Stomach smooth muscle (tissue), 2 donors: ENCODE data around the gene MUL1.
"Not testable (repeated sequence)": the region's sequence is repeated elsewhere in the genome, so short reads cannot be mapped to it uniquely, and the experiment has no call there.

ENCODE experiments used
- H3K27ac ChIP-seq: one replicate; pipeline ENCODE4 v1.7.0; 2013; ENCODE audit warnings: mild to moderate bottlenecking, low read length, inconsistent platforms
- H3K27me3 ChIP-seq, 2 donors: one replicate each; pipeline ENCODE4 v1.7.0; 2013; ENCODE audit warnings: low read length in 2 of 2; ENCODE audit not compliant: insufficient read depth in 2 of 2, control insufficient read depth in 1 of 2
- H3K36me3 ChIP-seq, 2 donors: one replicate each; pipeline ENCODE4 v1.7.0; 2013; ENCODE audit warnings: low read length in 2 of 2; ENCODE audit not compliant: control insufficient read depth in 2 of 2, insufficient read depth in 2 of 2
- H3K4me1 ChIP-seq: one replicate; pipeline ENCODE4 v1.7.0; 2013; ENCODE audit warnings: low read length; ENCODE audit not compliant: control insufficient read depth, insufficient read depth
- H3K4me3 ChIP-seq, 2 donors: one replicate each; pipeline ENCODE4 v1.7.0; 2013; ENCODE audit warnings: low read length in 2 of 2
- H3K9ac ChIP-seq, 2 donors: one replicate each; pipeline ENCODE4 v1.7.0; 2013; ENCODE audit warnings: low read length in 2 of 2, mild to moderate bottlenecking in 1 of 2
- H3K9me3 ChIP-seq, 2 donors: one replicate each; pipeline ENCODE4 v1.7.0; 2013; ENCODE audit warnings: low read length in 2 of 2; ENCODE audit not compliant: control insufficient read depth in 2 of 2
- donor health status: healthy.
- donor health status: Pancreatic carcinoma.

The MUL1 gene

DNA sequence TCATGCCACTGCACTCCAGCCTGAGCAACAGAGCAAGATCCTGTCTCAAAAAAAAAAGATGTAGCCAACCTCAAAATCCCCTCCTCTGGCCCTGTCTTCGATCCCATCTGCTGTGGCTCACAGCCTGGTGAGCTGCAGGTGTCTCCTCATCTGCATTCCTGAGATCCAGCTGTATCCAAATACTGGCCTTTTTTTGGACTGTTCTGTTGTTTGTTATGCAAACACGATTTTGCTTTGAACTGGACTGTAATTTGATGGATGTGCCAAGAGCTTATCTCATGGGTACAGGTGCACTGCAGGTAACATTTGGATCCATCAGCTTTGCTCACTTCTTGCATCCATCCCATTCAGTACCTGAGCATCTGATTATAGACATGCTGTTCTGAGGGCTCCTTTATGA lies 30.3 kb upstream of the MUL1 start:
- H3K4me3 ChIP-seq: no peak overlapping the region

DNA sequence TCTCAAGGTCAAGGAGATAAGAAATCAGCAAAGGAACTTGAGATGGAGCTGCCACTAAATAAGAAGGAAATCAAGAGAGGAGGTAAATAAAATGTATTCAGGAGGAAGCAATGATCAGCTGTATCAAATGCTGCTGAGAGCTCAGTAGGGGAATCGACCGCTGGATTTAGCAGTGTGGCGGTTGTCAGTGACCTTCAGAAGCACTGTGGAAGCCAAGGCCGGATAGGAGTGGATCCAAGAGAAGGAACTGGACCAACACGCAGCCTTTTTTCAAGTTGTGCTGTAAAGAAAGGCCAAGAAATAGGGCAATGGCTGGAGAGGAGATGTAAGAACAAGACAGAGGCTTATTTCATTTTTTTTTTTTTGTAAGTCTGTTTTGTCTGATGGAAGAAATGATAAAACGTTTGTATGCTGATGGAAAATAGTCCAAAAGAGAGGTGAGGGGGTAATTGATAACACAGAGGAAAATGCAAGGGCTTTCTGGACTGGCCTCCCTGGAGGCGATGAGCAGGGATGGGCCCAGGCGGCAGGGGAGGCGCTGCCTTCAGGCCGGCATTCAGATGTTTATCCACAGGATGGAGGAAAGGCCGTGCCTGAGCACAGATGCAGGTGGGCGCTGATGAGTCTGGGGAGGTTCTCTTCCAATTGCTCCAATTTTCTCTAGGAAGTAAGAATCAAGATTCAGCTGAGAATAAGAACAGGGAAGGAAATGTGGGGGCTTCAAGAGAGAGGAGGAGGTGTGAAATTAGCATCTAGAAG lies 26.9 kb upstream of the MUL1 start:
- Histone ChIP-seq H3K36me3 (no peaks in the 10 kb centered on the region), H3K27ac (no peak overlapping the region), H3K4me1 (no peaks in the 10 kb centered on the region), H3K4me3 (no peak overlapping the region), H3K9me3 (no peaks in the 10 kb centered on the region), H3K9ac (no peak overlapping the region), H3K27me3 (peaks cover 8 to 17% of the 10 kb centered on the region in 2 donors)

More for the DNA sequence above, 30.3 kb upstream of the MUL1 start:
- Histone ChIP-seq H3K27ac (no peak overlapping the region), H3K9ac (no peak overlapping the region), H3K36me3 (no peaks in the 10 kb centered on the region), H3K9me3 (no peaks in the 10 kb centered on the region), H3K27me3 (peaks cover 6 to 26% of the 10 kb centered on the region in 2 donors), H3K4me1 (no peaks in the 10 kb centered on the region)

DNA sequence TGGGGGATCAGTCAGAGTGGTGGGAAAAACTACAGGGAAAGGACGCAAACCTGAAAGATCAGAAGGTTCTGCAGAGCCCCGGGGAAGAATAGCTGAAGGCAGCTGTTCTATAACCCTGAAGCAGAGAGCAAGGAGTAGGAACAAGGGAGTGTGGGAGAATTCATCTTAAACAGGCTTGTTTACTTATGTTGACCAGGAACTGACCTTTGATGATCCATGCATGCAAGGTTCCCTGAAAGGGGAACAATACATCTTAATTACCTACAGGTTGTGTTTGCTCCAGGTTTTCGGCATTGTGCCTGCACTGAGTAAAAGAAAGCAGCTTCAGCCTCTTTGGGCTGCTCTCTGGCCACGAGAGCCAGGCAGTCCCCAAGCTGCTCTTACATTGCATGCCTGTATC lies 25.7 kb upstream of the MUL1 start:
- Histone ChIP-seq H3K27me3 (peaks cover 11 to 22% of the 10 kb centered on the region in 2 donors), H3K4me1 (no peaks in the 10 kb centered on the region), H3K9me3 (no peaks in the 10 kb centered on the region), H3K27ac (no peak overlapping the region), H3K9ac (no peak overlapping the region), H3K36me3 (no peaks in the 10 kb centered on the region), H3K4me3 (no peak overlapping the region)

DNA sequence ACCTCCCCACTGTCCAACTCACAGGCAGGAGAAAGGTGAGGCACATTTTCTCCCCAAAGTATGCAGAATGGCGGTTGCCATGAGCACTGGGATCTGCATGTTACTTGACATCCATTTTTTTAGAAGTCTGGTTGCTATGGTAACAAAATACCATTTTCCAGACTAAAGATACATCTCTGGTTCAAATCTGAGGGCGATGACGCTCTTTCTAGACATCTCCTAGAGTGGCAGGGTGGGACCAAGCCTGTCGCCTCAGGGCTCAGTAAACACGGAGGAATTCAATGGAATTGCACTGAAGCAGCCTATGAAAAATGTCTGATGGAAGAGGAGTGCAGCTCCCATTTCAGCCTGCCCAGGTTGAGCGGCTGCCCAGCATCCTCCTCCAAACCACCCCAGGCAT lies 22.9 kb upstream of the MUL1 start:
- H3K27ac ChIP-seq: no peak overlapping the region

DNA sequence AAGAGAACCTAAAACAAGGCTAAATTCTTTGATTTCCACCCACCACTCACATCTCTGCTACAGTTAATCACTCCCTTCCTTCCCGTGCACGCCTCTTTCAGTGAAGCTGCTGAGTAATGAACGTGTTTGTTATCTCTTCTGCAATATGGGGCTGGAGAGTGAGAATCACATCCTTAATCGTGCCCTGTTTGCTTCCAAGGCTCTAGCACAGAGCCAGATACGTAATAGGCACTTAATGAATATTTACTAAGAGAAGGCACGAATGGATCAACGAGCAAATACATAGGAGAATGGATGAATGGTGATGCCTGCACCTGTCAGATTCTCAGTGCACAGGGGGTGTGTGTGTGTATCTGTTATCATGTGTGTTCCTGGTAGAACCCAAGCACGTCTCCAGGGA lies 22.4 kb upstream of the MUL1 start:
- peaks cover 11 to 24% of the 10 kb centered on the region in 2 donors for H3K27me3 ChIP-seq

More for the DNA sequence above, 22.9 kb upstream of the MUL1 start:
- no peaks in the 10 kb centered on the region for H3K9me3 ChIP-seq
- no peaks in the 10 kb centered on the region for H3K4me1 ChIP-seq
- H3K27me3 ChIP-seq: peaks cover 11 to 26% of the 10 kb centered on the region in 2 donors
- H3K36me3 ChIP-seq: no peaks in the 10 kb centered on the region
- no peak overlapping the region for H3K9ac ChIP-seq
- no peak overlapping the region for H3K4me3 ChIP-seq

DNA sequence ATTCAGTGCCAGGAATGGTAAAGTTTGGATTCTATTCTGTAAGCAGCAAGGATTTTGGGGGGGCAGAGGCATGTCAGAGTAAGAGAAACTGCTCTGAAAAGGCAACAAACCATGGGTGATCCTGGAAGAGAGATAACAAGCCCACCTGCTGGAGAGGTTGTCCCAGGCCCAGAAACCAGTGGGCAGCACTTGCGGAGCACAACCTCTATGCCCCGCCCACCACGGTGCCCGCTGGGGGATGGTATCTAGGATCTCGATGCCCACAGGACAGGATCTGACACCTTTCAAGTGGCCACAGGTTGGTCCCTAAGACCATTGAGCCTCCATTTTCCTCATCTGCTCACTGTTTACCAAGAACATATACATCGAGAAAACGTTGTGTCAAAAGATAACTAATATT lies 20.3 kb upstream of the MUL1 start:
- Histone ChIP-seq H3K27ac (no peak overlapping the region), H3K4me3 (no peak overlapping the region), H3K9ac (no peak overlapping the region), H3K9me3 (no peaks in the 10 kb centered on the region), H3K27me3 (peaks cover 11 to 18% of the 10 kb centered on the region in 2 donors), H3K4me1 (no peaks in the 10 kb centered on the region), H3K36me3 (no peaks in the 10 kb centered on the region)

More for the DNA sequence above, 22.4 kb upstream of the MUL1 start:
- no peak overlapping the region for H3K27ac ChIP-seq
- no peaks in the 10 kb centered on the region for H3K9me3 ChIP-seq
- no peak overlapping the region for H3K4me3 ChIP-seq
- no peaks in the 10 kb centered on the region for H3K36me3 ChIP-seq
- H3K4me1 ChIP-seq: no peaks in the 10 kb centered on the region
- no peak overlapping the region for H3K9ac ChIP-seq

DNA sequence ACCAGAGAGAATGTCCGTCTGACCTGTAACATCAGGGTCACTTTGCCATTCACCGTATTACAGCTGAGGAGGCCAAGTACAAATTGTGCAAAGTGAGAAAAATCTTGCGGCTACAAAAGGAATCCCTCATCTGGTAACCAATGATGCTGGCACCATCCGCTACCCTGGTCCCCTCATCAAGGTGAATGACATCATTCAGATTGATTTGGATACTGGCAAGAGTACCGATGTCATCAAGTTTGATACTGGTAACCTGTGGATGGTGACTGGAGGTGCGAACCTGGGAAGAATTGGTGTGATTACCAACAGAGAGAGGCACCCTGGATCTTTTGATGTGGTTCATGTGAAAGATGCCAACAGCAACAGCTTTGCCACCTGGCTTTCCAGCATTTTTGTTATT lies 18.3 kb upstream of the MUL1 start:
- peaks cover 8 to 16% of the 10 kb centered on the region in 2 donors for H3K27me3 ChIP-seq
- no peak overlapping the region for H3K27ac ChIP-seq
- H3K9me3 ChIP-seq: no peaks in the 10 kb centered on the region
- H3K9ac ChIP-seq: no peak overlapping the region
- no peaks in the 10 kb centered on the region for H3K36me3 ChIP-seq
- H3K4me1 ChIP-seq: no peaks in the 10 kb centered on the region
- no peak overlapping the region for H3K4me3 ChIP-seq

DNA sequence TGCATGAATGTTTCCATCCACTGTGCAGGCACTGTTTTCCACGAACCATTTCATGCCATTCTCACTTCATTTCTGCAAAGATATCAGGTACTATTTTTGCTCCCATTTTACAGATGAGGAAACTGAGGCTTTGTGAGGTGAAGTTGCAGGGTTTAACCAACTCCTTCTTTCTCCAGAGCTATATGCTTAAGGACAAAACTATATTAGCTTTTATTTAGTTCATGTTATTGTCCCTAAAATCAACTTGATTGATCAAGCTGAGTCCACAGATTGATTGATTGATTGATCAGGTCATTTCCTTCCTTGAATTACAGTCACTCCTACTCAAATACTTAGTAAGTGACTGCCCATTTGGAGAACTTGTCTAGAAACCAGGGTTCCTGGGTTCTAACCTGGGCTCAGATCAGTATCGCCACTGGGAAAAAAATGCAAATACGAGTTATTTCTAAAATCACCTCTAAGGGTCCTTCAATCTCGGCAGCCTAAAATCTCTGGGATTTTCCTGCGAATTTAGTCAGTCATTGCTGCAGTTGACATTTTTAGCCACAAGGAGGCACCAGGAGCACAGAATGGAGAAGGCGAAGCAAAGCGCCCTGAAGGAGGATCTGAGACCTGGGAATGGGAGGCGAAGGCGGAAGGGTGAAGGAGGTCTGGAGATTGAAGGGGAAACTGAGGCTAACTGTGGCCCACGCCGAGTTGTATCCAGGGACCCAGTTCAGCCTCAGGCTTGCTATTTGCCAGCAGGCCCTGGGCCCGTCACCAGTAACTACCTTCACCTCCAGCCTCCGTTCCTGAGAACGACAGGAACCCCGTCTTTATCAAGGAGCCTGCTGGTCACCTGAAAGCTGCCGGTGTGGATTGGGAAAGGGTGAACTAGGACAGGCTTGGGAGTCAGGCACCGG lies 14.3 kb upstream of the MUL1 start:
- H3K36me3 ChIP-seq: no peaks in the 10 kb centered on the region
- peaks cover 0 to 4% of the 10 kb centered on the region in 2 donors for H3K27me3 ChIP-seq
- H3K9me3 ChIP-seq: no peaks in the 10 kb centered on the region
- no peaks in the 10 kb centered on the region for H3K4me1 ChIP-seq
- H3K9ac ChIP-seq: no peak overlapping the region
- peak overlapping the region in 1 of 2 donors; percentile 54 for H3K4me3 ChIP-seq
- no peak overlapping the region for H3K27ac ChIP-seq

DNA sequence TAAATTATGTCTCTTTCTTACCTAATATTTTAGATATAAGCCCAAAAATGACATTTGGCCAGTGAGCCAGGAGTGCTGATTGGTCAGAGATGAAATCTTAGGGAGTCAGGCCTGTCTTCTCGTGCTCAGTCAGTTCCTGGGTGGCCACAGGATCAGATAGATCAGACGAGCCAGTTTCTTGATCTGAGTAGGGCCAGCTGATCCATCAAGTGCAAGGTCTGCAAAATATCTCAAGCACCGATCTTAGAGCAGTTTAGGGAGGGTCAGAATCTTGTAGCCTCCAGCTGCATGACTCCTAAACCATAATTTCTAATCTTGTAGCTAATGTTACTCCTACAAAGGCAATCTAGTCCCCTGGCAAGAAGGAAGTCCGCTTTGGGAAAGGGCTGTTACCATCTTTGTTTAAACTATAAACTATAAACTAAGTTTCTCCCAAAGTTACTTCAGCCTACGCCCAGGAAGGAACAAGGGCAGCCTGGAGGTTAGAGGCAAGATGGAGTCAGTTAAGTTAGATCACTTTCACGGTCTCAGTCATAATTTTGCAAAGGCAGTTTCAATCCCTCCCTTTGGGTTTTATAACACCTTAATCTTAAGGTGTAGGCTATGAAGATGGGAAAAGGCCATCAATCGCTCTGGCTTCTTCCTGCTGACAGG lies 11.8 kb upstream of the MUL1 start:
- H3K4me1 ChIP-seq, H3K27me3 ChIP-seq, H3K9me3 ChIP-seq, H3K27ac ChIP-seq, H3K9ac ChIP-seq, H3K36me3 ChIP-seq, H3K4me3 ChIP-seq: not testable (repeated sequence)

DNA sequence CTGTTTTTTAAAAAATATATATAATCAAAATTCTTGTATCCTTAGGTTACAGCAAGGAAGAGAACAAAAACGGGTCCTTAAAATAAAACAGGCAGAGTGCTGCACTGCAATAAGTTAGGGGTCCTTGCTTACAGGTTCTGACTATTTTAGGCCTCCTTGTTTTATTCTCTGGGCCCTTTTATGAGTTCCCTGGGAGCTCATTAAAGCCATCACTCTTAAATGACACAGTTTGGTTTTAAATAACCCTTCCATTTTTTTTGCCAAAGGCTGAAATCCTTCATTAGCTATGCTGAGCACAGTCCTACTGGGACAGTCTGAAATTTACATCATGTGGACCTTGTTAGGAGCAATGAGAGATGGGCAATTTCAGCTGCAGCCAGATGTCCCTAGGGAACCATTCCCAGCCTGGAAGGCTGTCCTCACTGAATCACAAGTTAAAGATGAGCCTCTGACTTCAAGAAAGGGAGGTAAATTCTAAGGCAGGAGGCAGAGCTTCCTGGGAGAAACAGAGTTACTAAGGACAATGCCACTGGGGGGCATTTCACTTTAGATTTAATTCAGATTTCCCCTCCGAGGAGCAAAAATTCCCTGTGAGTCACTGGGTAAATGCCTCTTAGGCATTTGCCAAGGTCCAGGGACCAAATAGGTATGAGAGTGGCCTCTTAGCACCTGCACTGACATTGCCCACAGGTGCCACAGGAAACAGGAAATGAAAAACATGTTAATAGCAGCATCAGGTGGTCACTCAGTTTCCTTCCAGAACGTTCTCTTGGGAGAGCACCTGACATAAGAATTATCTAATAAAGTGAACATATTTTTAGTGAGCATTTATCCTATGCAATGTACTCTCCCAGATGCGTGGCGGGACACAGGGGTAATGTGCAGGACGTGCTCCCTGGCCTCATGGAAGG lies 3.8 kb upstream of the MUL1 start:
- Histone ChIP-seq H3K9ac (no peak overlapping the region), H3K36me3 (no peaks in the 10 kb centered on the region)

More for the DNA sequence above, 3.8 kb upstream of the MUL1 start:
- H3K27me3 ChIP-seq: peaks cover 0 to 6% of the 10 kb centered on the region in 2 donors
- peaks cover 8% of the 10 kb centered on the region for H3K4me1 ChIP-seq
- no peak overlapping the region for H3K27ac ChIP-seq
- H3K9me3 ChIP-seq: no peaks in the 10 kb centered on the region
- no peak overlapping the region for H3K4me3 ChIP-seq
